Stimulated activated naive CD4-positive, alpha-beta T cell treated with Interleukin-2 at 50 U/mL for 16 hours (primary cell): Measurements from ENCODE around the gene APOC3.

Experiments used
- DNase-seq: peaks from one replicate; lab custom pipeline; 2025; lab: John Stamatoyannopoulos, UW

APOC3 gene

DNA sequence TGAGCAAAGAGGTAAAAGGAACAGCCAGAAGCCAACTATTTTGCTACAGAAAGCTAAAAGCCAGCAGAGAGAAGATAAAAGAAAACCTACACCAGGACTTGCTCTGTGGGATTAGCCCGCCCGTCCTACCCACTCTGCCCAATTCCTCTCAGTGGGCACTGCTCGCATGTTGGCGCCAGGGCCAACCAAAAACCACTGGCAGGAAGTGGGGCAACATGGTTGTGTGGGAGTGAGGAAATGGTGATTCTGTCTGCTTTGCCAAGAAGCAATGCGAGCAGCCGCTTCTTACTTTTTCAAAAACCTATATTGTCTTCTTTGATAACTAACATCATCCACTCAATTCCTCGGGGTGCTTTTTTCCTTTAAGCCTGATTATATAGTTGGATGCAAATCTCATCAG, 21.9 kb downstream of the APOC3 start:
- peak; percentile 23 for DNase-seq

DNA sequence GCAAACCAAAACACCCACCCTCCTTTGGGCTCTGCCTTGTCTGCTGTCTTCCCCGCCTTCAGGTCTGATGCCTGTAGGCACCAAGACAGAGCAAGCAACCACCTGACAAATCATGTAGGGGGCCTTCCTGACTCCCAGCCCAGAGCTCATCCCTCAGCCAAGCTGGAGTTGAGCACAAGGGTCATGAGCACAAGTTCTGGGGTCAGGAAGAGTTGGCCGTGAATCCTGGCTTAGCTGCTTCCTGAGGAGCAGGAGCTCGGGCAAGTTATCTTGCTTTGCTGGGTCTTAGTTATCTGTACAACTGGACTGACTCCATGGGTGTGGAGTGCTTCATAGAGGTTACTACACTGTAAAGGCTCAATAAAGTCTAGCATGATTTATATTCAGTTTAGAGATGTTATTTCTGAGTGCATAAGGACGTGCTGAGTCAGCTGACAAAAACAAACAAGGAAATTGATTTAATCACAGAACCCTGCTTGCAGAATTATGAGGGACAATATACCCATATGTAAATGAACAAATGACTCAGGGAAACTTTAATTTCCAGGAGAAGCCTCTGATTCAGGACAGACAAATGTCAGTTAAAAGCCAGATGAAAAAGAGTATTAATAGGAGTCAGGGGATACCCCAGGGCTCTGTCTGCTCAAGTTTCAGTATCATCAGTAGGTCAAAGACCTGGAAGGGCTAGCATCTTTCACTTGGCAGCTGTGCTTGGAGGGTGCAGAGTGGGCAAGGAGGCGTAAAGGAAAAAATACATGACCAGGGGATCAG, 22.7 kb downstream of the APOC3 start:
- DNase-seq: no peak

DNA sequence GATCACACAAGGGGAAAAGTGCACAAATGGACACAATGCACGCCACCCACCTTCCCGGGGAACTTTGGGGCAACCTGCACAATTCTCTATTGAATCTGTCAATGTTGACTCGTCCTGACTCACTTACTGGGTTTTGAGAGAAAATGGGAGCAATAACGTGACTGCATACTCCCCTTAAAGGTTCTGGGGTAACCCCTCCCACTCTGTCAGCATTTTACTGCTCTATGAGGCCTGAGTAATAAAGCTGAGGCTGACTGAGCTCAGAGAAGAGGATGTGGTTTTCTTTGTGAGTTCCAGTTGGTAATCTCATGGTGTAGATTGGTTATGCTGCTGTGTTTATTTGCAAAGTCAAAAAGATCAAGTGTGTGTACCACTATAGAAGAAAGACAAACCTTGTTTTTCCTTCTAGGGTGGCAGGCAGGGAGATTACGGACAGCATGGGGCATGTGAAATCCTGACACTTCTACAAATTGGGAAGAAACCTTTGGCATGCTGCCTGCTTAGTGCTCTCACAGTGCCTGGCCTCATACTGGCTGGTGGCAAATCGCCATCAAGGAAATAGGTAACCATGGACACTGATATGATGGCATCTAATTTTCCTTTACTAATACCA, 23.9 kb downstream of the APOC3 start:
- peak; percentile 58 for DNase-seq

DNA sequence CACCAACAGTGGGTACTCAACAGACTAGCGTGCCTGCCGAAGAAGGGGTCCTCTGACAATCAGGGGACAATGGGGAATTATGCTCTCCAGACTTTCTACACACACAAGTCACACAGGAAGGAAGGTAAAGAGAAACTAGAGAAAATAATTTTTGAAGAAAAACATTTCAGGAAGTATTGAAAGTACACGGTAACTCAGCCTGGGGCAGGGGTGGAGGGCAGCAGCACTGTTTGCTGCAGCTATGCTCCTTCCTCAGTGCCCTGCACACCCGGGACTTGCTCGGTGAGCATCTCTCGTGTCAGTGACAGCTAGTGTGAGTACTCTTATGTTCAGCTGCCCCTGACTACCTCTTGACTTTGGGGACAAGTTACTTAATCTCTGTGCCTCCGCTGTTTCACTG, 25.7 kb downstream of the APOC3 start:
- DNase-seq: no peak

DNA sequence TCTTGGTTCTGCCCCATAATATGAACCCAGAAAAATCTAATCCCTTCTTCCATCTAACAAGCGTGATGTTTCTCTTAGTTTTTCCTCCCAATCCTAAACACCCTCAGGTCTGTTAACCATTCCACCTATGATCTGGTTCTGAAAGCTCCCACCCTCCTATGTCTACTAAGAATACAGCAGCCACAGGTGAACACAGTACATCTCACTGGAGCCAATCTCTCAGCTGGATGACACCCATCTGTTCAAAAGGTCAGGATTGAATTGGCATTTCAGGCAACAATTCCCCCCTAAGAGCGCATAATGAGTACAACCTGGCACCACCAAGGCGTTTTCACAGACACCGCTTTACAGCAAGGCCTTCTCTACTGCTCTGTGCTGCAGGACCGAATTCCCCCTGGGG, 26.7 kb downstream of the APOC3 start:
- no peak for DNase-seq

DNA sequence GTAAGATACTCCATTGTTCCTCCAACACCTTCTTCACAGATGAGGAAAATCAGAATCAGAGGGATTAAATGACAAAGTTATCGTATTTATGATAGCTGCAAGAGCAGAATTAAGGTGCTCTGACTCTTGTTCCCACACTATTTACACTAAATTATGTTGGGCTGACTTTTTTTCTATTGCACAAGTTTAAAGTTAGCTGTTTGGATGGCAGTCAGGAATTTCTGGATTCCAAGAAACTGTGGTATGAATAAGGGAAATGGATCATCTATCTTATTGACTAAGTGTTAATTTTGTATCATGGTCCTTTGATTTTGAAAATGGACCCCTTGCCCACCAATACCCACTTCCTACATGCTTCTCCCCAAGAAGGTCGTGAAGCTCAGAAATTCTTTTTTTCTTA, 27.6 kb downstream of the APOC3 start:
- DNase-seq: no peak

DNA sequence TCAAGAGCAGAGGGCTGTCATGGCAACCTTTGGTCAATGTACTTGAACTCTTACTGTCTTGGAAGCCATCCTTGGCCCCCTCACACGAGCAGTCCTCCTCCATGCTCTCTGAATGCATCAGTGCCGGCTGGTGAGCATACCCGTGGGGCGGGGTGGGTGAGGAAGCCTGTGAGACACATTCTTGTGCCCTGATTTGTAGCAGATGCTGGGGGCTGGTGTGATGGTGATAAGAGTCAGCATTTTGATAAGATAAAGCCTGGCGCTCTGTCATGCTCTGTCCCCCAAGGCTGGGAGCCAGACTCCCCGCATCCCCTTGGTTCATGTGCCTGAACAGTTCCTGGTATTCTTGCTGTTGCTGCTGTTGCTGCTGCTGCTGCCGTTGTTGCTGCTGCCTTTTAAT, 28.2 kb downstream of the APOC3 start:
- DNase-seq: no peak

DNA sequence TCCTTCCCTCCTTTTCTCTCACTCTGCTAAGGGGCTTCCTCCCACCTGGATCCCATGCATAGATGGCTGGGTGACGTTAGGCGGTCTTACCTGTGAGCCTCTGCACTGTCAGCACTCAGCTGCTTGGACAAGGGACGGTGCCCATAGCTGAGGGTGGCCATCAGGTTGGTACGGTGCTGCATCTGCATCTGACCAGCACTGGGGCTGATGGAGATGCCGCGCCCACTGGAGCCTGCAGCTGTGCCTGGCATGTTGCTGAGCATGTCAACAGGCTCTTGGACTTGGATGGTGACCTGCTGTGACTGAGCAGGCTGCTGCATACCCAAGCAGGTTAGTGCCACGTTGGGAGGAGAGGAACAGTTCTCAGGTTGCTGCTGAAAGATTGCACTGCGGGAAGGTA, 29.5 kb downstream of the APOC3 start:
- no peak for DNase-seq

DNA sequence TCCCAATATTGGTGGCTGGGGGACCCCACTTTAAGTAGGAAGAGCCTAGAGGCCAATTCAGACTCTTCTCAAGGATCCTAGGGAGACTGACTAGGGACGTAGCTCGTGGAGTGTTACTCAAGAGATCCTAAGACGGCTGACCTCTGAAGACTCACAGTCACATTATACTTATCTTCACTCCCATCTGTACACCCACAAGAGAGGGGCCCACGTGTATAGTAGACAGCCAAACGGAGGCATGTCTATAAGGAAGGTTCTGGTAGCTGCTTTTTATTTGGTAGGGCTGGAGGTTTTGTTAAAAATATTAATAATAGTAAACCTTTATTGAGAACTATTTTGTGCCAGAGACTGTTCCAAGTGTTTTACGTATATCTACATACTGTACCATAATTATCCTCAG, 30.6 kb downstream of the APOC3 start:
- no peak for DNase-seq

DNA sequence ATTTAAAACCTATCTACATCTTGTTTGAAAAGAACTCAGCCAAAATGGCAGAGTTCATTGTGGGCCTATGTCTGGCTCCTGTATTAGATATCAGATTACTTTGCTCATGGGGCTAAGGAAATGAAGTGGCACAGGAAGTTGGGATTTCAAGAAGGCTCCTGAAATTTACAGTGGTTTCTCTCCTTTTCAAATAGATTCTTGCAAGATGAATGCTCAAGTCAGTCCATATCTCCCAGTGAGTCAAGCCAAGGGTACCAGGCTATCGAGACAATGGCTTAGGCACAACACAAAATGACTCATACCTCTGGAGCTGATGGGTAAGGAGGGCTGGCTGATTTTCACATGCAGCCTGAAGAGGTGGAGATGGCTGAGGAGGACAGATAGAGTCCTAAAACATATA, 31.8 kb downstream of the APOC3 start:
- DNase-seq: no peak

DNA sequence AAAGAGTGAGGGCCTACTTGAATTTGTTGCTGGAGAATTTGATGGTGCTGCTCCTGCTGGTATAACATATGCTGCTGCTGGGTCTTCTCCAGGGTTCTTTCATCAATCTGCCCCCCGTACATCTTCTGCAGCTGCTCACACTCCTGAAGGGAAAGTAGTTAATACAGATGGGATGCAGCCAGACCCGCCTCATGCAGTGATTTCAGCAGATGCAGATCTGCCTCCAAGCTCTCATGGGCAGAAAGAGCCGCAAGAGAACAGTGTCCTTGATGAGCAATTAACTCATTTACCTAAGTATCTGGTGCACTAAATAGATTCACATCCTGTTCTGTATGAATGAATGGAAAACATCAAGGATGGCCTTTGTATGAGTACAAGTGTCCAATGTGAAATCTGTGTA, 32.5 kb downstream of the APOC3 start:
- DNase-seq: no peak

DNA sequence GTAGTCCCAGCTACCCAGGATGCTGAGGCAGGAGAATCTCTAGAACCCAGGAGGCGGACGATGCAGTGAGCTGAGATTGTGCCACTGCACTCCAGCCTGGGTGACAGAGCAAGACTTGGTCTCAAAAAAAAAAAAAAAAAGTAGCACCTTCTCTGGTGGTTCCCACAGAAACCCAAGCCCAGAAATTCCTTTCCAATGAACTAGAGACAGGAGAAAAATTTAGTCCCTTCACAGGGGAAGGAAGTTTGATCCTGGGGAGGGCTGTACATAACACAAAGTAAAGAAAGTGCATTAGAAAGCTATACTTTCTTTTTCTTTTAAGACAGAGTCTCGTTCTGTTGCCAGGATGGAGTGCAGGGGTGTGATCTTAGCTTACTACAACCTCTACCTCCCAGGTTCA, 33.2 kb downstream of the APOC3 start:
- DNase-seq: no peak

DNA sequence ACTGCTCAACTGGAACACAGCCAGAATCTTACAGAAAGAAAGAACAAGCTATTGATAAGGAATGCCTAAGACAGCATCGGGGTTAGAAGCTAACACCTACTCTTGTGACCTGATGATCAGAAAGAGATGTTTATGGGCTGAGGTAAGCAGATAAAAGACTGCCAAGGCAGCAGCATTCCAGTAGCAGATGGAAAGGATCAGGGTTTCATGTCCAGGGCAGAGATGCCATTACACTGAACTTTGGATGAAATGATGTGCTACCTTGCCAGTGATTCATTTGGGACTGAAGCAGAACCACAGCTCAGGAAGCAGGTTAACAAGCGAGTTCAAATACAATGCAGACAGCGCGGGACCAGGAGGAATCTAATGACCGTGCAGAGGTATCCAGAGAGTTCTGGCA, 34.8 kb downstream of the APOC3 start:
- no peak for DNase-seq

DNA sequence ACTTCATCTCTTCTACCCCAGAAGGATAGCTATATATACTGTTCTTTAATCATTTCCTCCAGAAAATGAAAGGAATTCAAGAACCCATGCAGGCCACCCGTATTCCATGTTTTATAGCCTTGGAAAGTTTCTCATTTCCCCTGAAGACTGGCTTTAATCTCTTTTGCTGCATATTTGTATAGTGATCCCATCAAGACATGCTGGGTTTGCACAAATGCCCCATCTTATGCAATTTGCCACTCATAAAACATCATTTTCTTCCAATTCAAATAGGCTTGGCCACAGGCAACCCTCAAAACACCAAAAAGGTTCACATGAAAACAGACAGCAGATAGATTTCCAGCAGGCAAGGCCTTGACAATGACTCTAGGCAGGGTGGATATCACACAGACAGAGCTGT, 36.0 kb downstream of the APOC3 start:
- no peak for DNase-seq

DNA sequence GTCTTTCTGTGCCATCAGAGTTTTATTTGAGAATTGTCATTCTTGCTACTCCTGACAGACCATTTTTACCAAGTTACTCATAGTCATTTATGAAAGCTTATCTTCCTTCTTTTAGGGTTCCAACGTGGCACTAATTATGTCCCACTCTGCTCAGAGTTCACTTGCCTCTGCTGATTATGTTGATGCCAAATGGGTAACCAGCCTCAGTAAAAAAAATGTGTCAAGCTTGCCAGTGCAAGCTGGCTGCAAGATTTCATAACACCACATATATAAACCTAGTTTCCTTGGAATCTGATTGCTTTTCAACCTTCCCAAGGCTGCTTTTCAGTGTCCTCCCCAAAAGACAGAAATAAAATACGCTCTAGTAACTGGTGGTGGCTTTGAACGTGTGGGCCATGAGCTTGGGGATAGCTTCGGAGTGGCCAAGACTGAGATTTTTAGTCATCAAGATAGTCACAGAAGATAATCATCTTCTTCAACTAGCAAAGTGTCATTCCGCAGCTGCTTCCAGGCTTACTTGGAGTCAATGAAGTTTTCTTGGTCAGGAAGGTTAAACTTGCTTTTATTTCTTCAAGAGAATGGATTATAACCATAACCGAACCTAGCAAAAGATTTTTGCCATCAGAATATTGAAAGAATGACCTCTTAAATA, 37.2 kb downstream of the APOC3 start:
- no peak for DNase-seq

DNA sequence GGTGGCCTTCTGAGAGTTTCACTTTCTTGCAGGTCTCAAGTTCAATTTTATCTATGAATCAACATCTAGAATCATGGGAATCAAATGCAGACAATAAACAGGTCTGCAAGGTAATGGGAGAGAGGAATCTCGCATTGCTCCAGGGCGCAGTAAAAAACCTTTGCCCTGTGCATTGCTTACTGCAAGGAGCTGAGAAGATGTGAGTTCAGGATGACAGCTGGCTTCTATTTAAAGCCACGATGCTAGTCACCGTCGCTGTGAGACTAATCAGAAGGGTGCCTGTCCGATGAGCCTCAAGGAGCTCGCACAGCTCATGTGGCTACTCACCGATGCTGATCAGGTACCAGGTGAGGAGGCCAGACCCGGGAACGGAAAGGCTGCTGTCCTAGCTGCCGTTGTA, 37.9 kb downstream of the APOC3 start:
- DNase-seq: no peak

DNA sequence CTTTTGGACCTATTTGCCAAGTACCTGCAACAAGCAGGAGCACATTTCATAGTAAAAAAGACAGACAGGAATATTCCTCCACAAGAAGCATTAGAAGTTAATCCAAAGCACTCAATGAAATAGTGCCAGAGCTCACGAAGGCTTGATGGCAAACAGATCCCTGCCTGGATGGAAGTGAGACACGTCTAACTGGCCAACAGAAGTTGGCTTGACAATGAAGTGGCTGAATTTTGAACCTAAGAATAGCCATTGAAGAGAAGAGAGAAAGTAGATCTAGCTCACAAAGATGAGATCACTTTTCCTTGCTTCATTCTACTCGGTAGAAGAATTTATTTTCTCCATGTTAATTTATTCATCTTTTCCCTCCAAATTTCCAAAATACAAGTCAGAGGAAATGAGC, 38.4 kb downstream of the APOC3 start:
- no peak for DNase-seq

DNA sequence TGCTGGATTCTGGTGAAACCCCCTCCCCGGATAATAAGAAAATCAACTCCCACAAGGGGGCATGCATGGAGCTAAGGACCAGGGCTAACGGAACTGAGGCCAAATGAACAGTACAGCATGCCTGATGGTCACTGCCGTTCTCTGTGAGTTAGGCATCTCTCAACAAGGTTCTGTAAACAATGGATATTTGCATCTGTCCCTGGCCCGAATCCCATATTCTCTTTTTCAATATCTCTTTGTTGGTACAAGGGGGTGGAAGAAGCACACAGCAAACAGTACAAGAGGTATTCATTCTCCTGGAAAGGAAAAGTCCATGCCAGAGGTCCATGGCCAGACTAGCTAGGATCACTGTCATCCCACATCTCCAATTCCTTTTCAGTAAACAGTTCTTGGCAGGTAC, 39.9 kb downstream of the APOC3 start:
- no peak for DNase-seq

DNA sequence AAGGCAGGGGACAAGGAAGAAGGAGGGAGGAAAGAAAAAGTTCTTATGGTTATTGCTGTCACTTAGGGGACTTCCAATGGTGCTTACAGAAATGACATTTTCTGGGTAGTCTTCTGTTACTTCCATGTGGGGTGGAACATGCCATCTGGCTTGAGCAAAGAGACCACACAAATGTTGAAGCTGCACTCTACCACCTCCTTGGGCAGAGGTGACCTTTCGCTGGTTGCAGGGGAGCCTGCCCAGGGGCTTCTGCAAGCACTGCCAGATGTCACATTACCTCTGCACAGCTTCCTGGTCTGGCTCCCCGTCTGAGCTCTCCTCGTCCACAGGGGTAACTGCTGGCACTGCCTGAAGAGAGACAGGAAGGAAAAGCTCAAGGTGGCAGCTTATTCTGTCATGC, 40.3 kb downstream of the APOC3 start:
- DNase-seq: no peak

DNA sequence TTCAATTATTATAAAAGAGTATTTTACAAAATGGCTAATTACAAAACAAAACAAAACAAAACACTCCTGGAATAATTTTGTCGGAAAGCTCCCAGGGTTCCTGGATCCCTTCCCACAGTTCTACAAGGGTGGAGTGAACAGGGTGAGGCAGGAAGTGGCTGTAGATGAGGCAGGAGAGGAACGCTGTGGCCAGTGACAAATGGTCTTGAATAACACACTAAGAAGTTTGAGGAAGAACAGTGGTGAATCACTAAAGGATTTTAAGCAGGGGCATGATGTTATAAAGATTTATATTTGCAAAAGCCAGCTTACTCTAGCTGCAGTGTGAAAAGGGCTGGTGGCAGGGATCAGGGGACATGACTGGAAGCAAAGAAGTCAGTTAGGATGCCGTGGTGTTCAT, 41.5 kb downstream of the APOC3 start:
- no peak for DNase-seq

DNA sequence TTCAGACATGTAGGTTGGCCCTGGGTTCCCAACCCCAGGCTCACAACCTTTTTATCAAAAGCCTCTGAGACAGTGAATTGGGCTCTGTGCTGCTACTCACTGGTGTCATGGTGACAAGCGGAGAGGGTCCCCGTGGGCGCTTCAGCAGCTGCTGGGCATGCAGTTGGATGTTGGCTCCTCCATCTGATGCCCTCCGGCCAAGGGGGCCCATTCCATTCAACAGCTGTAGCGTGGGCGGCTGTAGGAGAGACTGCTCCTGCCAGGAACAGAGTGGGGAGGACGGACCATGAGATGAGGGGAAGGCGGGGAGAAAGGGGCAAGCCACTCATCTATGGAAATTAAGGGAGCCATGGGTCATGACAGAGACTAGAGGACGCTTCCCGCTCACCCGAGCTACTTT, 43.7 kb downstream of the APOC3 start:
- DNase-seq: no peak

DNA sequence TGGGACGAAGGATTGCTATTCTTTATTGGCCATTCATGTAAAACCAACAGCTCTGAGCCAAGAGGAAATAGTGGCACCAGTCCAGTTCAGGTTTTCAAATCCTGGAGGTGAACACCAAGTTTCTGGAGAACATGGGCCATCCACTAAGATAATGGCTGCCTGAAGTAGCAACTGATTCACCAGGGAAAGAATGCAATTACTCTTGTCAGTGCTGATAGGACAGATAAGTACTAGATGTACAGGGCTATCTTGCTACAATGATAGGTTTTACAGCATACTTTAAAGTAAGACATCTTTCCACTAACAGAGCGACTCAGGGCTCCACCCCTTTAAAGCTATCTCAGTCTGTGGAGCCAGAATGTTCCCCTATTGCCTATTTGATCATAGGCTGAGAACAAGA, 44.5 kb downstream of the APOC3 start:
- no peak for DNase-seq

DNA sequence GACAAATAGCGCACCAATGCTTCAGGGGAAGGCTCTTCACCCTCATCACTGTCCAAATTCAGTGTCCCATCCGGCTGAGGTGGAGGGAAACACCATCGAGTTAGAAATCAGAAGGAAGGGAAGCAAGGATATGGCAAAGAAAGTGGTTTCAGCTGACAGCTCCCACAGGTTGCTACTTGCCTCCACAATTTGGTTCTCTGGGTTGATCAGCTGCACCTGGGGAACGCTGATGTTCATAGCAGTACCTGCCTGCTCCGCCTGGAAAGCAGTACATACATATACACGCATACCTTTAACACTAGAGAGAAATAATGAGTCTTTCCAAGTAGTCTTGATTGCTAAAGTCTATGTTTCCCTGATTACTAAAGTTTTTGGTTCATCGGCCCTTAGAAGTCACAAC, 45.5 kb downstream of the APOC3 start:
- no peak for DNase-seq

DNA sequence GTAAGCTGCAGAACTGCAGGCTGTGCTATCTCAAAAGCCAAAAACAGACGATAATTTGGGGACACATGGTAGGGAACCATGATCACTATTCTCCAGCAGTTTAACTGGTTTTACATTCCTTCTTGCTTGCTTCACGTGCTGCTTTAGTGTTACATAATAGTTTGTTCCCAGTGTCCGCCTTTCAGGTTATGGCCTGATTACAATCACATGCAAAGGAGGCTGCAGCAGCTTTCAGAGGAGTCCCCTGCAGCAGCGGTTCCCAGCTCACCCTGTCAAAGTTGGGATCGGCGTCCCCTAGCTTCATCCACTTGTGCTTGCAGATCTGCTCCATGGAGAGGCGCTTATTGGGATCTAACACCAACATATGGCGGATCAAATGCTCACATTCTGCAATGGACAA, 46.9 kb downstream of the APOC3 start:
- no peak for DNase-seq
